GM12865 (cell line): ENCODE results near the gene FOLR3.
"Not testable (repeated sequence)": the region's sequence is repeated elsewhere in the genome, so short reads cannot be mapped to it uniquely, and the experiment has no call there.

Experiments used
- DNase-seq: peaks from one replicate; pipeline ENCODE4 v3.0.0; 2010; ENCODE audit warnings: low read depth
- H3K4me3 ChIP-seq: 2 replicates; pipeline ENCODE4 v1.5.1; 2011; ENCODE audit warnings: mild to moderate bottlenecking, low read depth, low read length, control low read depth
- TF ChIP-seq, protein P1 (sequence below): IDR thresholded peaks from 2 replicates; pipeline ENCODE4 v1.5.1; 2011; ENCODE audit warnings: low read length, control low read depth, low read depth, inconsistent platforms; ENCODE audit not compliant: insufficient read depth; ENCODE audit errors: missing control alignments

FOLR3 gene

DNA sequence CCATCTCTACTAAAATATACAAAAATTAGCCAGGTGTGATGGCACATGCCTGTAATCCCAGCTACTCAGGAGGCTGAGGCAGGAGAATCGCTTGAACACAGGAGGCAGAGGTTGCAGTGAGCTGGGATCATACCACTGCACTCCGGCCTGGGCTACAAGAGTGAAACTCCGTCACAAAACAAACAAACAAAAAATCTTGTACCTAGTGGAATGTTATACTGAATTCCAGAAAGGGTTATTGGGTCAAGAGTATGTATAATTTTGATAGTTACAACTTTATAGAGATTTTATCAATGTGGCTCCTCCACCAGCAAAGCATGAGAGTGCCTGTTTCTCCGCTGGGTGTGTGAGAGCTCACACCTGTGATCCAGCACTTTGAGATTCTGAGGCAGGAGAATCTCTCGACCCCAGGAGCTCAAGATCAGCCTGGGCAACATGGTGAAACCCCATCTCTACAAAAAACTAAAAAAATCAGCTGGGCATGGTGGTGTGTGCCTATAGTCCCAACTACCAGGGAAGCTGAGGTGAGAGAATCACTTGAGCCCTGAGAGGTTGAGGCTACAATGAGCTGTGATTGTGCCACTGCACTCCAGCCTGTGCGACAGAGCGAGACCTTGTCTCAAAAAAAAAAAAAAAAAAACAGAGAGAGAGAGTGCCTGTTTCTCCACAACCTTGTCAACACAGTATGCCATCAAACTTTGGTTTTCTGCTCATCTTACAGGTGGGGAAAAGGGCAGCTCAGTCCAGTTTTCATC is 43.7 kb downstream of the FOLR3 start:
- TF ChIP-seq, protein P1, sequence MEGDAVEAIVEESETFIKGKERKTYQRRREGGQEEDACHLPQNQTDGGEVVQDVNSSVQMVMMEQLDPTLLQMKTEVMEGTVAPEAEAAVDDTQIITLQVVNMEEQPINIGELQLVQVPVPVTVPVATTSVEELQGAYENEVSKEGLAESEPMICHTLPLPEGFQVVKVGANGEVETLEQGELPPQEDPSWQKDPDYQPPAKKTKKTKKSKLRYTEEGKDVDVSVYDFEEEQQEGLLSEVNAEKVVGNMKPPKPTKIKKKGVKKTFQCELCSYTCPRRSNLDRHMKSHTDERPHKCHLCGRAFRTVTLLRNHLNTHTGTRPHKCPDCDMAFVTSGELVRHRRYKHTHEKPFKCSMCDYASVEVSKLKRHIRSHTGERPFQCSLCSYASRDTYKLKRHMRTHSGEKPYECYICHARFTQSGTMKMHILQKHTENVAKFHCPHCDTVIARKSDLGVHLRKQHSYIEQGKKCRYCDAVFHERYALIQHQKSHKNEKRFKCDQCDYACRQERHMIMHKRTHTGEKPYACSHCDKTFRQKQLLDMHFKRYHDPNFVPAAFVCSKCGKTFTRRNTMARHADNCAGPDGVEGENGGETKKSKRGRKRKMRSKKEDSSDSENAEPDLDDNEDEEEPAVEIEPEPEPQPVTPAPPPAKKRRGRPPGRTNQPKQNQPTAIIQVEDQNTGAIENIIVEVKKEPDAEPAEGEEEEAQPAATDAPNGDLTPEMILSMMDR = no peak
- DNase-seq = no peak
- H3K4me3 ChIP-seq = no peak overlapping the region

DNA sequence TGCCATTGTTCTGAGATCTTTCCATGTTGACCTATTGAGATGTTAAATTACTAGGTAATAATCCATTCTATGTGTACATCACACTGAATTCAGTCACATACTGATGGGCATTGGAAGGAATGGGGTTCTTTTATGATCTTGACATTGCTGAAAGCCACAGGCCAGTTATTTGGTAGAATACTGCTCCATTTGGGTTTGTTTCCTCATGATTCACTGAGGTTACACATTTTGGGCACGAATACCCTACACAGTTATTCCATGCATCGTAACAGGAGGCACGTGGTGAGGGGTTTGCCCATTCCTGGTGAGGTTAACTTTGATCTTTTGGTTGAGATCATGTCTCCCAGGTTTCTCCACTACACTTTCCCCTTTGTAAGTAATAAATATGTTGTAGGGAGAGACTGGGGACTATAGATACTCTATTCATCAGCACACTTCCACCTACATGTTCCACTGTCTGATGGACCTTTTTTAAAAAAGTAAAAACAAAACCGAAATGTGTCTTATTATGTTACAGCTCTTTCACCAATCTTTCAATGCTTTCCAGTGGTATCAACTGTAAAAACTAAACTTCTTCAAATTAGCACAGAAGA is 44.4 kb downstream of the FOLR3 start:
- no peak for DNase-seq
- TF ChIP-seq, protein P1 = no peak

DNA sequence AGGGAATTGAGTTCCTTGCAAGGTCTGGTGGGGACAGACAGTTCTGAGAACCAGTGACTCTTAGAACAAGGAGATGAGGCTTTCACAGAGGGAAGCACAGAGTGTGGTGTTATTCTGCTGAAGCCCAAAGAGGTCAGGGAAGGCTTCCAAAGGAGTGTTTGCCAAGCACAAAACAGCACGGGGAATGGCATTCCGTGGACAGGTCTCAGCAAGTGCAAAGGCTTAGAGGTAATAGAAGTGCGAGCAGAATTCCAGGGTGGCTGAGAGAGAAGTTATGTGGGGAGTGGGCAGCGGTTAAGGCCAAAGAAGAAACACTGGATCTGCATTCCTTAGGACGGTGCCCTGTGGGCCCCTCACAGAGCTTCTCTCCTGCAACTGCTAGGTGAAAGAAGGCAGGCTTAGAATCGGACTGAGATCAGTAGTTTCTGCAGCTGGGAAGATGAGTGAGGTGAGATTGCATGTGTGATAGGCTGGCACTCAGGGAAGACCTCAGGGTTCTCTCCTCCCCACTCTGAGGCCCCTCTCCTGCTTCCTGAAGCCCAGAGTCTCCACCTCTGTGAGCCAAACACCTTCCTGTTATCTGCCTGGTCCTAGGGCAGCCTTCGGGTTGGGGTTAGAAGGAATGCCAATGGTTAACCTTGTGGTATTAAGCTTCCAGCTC is 45.5 kb downstream of the FOLR3 start:
- not testable (repeated sequence) for DNase-seq, H3K4me3 ChIP-seq

More for the DNA sequence above, 44.4 kb downstream of the FOLR3 start:
- H3K4me3 ChIP-seq = no peak overlapping the region

DNA sequence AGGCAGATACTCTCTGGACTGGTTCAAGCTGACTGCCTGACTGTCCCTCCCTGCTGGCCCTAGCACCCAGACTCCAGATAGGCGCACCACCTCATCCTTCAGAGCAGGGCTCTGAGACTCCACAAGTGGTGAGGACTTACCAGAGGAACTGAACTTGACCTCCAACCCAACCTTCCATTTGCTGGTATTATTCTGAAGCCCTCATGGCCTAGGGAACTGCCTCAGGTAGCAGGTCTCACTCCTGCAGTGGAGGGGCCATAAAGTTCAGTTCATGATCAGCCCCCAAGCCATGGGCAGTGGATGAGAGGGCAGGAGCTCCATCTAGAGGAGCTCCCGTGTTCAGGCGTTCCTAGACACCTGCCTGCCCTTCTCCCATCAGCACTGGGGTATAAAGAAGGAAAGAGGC is 46.0 kb downstream of the FOLR3 start:
- not testable (repeated sequence) for DNase-seq, H3K4me3 ChIP-seq

DNA sequence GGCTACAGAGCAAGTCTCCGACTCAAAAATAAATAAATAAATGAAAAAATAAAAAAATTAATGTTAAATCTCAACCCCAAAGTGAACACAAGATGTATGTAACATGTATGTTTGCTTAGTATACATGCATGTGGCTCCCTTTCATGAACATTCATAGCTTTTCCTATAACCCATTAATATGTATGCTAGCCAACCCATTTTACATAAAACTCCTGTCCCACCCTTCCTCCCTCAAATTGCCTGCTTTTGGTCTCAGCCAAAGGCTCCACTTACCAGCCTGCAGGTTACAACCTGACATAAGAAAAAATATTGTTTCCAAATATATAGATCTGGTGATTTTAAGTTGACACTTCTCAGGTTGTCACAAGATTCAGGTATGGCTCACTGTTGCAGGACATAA is 52.7 kb downstream of the FOLR3 start:
- TF ChIP-seq, protein P1 = no peak
- no peak overlapping the region for H3K4me3 ChIP-seq
- no peak for DNase-seq
